HG03442 (cell line): ENCODE results near the gene GPR68.
"Not testable (repeated sequence)": the region's sequence is repeated elsewhere in the genome, so short reads cannot be mapped to it uniquely, and the experiment has no call there.

Source experiments
- ATAC-seq: cut with Tn5 transposase; IDR thresholded peaks from one replicate; pipeline ENCODE4 v1.9.1; 2021; ENCODE audit warnings: mild to moderate bottlenecking, moderate library complexity; ENCODE audit not compliant: unreplicated experiment

The GPR68 gene

DNA sequence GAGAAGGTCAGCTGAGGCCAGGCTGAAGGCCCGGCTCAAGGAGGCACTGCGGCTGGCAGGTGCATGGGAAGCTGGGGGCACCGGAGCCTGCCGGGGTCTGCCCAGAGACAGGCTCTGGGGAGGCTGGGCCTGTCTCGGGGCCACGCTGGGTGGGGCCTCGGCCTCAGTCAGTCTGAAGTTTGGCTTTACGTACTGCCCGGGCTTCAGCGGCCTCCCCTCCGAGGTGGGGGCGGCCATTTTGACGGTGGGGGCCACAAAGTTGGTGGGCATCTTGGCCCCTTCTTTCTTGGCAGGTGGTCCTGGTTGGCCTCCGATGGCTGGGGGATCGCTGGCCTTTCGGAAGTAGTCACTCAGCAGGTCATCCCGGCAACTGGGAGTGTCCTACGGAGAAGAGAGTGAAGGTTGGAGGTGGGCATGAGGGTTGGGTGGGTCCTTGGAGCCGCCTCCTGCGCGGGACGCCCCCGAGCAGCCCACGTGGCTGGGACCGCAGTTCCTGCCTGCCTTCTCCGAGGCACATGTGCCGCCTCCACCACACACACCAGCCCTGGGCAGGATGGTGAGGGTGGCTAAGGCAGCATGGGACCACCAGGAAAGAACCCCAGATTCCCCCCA lies 28.9 kb upstream of the GPR68 start:
- no peak for ATAC-seq

DNA sequence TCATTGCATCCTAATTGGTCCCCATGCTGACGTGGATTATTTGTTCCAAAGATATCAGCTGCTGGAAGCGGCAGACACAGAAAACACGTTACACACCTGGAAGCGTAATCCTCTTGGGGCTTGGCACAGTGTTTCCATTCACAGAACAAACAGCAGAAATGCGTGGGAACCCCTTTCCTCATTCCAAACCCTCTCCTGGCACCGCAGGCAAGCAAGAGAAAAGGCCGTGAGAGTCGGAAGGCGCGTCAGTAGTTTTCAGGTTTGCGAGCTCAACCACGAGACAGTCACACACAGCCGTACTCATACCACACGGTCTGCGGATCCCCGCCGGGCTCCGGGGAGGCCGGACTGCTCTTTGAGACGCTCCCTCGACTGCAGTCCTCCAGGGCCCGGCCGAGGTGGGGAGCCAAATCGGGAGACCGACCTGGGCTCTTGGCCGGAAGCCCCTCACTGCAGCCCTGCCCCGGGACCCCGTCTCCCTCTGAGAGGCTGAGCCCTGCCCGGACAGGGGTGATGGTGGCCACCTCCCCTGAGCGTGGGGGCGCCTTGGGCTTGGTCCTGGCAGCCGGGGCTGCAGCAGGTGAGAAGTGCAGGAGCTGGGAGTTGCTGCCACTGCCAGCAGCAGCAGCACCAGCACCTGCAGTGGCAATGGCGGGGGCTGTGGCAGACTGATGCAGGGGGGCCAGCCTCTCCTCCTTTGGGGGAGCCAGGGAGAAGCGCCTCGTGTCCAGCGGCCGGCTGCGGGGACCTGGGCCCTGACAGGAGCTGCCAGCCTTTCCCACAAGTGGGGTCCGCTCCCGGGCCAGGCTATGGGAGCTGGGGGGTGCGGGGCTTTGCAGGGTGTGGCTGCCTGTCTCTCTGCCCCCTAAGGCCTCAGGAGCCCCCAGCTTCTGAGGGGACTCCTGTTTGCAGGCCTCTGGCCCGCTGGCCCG lies 28.1 kb upstream of the GPR68 start:
- no peak for ATAC-seq

DNA sequence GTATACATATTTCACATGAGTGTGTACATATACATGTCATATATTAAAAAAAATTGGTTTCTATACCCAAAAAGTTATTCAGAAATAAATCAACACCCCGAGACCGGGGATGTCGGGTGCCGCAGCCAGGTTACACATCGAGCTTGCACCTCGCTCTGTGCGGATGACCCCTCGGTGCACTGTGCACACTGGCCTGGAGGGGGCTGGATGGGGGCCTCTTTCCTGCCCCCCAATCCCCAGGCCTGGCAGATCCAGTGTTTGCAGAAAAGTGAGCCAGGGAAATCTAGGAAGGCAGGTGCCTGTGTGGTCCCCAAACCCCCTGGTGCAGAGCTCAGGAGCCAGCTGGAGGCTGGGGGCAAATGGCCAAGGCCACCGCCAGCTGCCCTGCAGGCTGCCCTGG lies 27.1 kb upstream of the GPR68 start:
- ATAC-seq: no peak

DNA sequence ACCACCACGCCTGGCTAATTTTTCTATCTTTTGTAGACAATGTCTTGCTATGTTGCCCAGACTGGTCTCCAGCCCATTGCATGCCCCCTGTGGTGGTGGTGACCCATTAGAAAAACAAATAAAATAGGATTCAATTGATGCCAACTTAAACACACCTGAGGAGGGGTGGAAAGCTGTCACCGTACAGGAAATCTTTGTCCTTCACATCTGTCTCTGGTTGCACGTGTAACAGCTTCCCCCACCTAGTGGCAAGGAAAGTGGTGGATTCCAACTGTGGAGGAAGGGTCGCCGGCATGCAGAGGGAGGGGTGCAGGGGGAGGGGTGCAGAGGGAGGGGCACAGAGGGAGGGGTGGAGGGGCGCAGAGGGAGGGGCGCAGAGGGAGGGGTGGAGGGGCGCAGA lies 26.1 kb upstream of the GPR68 start:
- ATAC-seq: no peak

DNA sequence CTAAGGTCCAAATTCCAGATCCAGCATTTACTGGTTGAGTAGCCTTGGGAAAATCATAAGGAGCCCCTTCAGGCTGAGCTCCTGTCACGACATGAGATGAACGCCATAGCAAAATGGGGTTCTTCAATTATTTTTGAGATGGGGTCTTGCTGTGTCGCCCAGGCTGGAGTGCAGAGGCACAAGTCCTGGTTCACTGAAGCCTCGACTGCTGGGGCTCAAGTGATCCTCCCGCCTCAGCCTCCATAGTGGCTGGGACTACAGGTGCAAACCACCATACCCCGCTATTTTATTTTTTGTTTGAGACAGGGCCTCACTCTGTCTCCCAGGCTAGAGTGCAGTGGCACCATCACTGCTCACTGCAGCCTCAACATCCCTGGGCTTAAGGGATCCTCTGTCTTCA lies 25.7 kb upstream of the GPR68 start:
- ATAC-seq: no peak

DNA sequence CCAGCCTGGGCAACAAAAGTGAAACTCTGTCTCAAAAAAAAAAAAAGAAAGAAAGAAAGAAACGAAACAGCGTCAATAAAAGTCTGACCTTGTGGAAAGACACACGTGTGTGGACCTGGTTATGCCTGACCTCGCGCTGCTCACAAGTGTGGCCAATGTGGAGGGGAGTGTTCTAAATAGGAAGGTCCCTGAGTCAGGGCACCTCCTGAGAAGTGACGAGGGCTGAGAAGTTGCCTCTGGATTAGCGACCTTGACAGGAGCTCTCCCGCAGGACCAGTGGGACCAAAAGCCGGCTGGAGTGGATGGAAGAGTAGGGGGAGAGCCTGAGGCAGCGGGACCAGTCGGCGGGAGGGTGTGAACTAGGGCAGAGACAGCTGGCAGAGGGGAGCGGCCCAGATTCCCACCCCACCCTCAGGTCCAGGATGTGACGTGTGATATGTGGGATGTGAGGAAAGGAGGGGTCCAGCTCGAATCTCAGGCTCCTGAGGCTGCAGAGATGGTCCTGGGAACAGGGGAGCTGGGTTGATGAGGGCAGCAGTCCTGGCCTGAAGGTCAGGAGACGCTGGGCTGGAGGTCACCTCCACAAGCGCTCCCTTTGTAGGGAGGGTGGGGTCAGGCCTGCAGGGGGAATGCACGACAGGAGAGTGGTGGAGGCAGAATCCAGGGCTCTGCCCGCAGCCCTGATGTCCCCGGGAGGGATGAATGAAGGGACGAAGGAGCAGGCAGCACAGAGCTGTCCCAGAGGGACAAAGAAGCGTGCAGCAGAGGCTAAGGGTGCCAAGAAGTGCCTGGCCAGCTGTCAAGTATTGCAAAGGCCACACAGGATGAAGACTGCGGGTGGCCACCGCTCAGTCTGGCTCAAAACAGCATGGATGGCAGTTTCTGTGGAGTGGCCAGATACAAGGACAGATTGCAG lies 24.8 kb upstream of the GPR68 start:
- no peak for ATAC-seq

DNA sequence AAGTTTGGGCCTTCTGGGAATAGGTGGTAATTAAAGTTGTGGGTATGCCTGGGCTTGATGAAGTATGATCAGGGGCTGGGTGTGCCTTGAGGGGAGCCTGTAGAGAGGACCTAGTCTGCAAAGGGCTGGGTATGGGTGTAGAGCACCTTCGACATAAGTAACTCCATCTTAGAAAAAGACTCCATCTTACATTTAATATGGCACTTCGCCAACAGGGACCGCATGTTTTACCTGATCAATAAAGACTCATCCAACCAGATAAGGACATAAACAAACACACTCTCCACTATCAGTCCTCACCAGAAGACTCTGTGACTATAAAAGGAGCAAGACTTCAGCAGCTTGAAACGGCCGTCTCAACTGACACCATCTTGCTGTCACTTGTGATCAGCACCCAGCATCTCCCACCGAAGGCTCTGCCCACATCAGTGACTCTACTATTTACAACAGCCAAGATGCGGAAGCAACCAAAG lies 23.5 kb upstream of the GPR68 start:
- no peak for ATAC-seq

DNA sequence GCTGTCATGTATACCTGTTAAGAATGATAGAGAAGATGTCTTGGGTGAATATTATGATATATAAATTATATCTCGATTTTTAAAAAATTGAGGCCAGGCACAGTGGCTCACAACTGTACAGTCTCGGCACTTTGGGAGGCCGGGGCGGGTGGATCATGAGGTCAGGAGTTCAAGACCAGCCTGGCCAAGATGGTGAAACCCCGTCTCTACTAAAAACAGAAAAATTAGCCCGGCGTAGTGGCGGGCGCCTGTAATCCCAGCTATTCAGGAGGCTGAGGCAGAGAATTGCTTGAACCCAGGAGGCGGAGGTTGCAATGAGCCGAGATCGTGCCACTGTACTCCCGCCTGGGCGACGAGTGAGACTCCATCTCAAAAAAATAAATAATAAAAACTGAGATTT lies 21.8 kb upstream of the GPR68 start:
- not testable (repeated sequence) for ATAC-seq

DNA sequence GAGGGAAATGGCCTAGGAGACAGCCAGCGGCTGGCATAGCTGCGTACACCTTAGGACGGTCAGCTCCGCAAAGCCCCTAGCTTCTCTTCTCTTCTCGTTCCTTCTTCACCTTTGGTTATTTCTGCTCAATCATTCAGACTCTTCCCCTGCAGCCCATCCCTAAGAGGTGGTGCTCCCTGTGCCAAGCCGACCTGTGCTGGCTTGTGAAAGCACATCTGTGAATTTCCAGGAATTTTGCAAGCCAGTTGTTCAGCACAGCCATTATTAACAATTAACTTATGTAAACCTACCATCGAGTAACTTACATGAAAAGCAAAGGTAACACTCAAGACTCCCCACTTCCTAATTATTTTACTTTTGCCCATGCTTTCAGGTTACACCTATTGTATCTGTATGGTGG lies 20.9 kb upstream of the GPR68 start:
- ATAC-seq: no peak

DNA sequence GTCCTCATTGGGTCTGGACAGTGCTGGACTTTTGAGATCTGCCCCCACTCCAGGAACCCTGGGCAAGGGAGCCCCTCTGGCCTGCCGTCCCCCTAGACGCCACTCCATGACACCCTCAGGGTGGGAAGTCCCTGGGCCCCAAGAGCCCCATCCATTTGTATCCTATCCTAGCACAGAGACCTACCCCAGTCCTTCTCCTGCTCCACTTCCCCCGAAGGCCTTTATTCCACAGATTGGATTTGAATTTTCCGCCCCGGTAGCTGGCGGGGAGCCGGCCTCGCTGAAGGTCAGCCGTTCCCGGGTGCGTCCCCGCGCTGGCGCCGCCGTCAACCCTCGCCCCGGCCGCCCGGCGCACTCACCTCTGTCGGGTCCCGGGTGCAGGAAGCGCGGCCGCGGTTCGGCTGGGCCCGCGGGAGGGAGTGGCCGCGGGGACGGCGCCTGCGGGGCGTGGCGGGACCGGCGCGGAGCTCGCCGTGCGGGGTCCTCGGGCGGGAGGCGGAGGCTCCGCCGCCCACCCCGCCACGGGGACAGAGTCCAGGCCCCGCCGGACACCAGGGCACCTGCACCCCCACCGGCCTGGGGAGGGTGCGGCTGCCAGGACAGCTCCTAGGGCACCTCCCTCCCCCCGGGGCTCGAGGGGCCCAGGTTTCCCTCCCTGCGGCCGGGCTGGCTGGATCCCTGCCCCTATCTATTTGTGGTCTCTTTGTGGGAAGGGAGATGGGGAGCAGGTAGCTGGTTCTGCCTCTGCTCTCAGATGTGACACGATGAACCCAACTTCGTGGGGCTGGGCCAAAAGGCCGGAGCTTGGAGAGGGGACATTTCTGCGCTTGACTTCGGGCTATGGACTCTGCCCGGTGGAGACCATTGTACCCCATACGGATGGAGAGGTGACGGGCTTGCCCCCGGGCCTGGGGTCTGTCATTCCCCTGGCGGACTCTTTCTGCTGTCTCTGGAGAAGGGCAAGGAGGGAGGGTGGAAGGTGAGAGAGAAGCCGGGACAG lies 19.9 kb upstream of the GPR68 start:
- ATAC-seq: no peak

DNA sequence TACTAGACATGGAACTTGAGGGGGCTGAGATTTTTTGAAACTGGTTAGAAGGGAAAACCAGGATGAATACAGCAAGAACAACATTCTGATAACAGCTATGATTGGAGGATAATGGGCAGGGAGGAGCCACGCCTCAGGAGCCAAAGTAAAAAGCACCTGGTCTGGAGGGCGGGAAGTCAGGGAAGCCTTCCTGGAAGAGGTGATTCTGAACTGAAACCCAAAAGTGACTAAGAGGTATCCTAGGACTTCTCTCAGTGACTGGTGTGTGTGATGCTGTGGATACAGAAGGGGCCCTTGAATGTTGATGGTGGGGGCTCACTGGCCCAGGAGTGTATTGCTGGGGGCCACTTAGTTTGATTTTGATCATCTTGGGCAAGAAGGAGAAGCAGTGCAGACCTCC lies 18.8 kb upstream of the GPR68 start:
- no peak for ATAC-seq

DNA sequence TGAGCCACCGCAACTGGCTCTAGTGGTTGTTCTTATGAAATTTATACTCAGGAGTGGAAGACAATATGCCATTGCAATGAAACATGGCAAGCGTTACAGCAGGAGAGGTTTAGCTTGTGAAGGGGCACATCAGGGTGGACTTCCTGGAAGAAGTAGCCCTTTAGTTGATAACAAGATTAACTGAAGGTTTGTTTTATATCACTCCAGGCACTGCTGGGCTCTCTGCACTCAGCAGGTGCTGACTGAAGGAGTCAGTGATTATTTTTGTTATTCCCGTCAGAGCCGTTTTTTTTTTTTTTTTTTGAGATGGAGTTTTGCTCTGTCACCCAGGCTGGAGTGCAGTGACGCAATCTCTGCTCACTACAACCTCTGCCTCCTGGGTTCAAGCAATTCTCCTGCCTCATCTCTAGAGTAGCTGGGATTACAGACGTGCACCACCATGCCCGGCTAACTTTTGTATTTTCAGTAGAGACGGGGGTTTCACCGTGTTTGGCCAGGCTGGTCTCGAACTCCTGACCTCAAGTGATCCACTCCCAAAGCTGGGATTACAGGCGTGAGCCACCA lies 17.6 kb upstream of the GPR68 start:
- no peak for ATAC-seq

DNA sequence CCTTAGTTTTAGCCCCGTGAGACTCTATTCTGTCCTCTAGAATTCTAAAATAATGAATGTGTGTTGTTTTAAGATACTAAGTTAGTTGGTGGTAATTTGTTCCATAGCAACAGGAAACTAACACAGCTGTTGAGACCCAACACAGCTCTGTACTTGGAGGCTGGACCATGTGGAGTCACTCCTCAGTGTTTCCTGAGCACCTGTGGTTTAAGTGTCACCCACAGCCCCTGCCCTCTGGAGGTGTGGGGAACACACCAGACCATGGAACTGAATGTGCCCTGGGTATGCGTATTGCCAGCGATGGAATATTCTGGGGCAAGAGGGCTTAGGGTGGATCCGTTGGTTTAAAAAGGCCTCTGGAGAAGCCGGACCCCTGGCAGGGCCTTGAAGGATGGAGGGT lies 16.6 kb upstream of the GPR68 start:
- no peak for ATAC-seq

DNA sequence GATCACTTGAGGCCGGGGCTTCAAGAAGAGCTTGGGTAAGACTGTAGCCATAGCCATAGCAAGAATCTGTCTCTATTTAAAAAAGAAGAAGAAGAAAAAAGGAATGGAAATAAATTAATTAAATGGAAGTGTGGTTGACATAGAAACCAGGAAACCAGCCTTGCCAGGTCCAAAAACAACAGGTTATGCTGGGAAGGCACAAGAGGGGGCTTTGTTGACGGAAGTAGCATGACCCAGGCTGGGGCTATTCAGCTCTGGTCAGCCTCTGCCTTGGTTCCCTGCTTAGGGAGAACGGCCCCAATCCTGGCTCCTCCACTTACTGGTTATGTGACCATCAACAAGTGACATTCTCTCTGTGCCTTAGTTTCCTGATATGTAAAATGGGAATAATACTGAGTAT lies 14.4 kb upstream of the GPR68 start:
- no peak for ATAC-seq

DNA sequence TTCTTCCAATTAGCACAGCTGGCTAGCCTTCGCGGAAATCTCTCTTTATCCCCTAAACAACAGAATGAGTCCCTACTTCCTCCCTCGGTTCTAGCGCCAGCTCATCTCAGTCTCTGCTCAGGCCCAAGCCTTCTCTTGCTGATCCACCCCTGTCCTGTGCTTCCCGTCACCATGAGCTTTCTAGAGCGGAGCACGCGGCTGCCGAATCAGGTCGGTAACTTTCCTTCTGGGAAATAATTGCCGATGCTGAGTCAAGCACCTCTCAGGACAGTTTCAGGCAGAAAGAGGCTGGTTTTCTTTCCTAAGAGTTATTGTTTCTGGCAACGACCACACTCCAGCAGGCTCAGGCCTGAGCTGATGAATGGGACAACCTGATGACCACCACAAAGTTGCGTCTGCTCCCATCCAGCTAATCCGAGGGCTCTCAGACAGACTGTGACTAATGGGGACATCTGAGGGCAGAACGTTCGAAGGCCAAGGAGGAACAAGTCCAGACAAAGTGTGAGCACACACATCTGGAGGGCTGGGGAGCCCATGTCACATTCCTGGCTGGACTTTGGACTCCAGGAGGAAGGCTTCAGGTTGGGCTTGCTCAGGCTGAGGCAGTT lies 13.6 kb upstream of the GPR68 start:
- ATAC-seq: no peak

DNA sequence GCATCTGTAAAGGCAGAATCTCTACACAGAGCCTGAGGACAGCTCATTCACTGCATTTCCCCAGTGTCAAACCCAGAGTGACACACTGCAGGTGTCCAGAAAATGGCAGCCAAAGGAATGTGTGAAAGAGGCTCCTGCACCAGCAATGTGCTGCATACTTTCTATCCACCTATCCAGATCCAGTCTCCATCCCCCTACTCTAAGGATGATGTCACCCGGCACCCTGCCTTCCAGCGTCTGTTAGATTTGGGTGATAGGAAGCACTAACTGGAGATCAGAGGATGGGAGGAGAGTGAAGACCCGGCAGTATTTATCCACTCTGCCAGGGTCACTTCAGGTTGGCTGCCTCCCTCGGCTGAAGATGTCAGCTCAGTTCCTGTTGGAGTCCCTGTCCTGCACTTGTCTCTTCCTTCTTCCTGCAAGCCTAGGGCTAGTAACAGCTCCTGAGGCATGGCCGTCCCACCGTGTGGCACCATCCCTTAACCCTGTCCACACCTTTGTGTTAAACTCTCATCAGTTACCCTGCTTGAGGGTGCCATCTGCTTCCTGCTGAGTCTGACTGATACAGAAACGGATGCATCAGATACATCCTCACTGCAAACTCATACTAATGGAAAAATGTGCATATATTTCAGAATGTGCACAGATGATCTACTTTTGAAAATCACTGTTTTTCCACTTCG lies 13.0 kb upstream of the GPR68 start:
- no peak for ATAC-seq

DNA sequence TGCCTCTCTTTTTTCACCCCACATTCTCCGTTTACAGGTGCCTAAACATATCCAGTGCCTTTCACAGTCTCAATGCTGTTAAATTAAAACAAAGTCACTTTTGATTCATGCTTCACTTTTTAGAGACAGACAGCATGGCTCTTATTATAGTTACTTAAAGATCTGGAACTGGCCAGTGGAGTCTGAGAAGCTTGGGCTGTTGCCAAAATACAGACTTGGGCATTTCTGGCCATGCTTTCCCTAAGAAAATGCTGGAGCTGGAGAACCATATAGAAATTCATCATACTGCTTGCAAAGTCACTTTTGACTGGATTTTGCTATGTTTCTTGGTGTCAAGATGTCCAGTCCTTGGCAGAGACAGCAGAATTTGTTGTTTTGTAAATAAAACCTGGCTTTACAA lies 12.2 kb upstream of the GPR68 start:
- no peak for ATAC-seq

DNA sequence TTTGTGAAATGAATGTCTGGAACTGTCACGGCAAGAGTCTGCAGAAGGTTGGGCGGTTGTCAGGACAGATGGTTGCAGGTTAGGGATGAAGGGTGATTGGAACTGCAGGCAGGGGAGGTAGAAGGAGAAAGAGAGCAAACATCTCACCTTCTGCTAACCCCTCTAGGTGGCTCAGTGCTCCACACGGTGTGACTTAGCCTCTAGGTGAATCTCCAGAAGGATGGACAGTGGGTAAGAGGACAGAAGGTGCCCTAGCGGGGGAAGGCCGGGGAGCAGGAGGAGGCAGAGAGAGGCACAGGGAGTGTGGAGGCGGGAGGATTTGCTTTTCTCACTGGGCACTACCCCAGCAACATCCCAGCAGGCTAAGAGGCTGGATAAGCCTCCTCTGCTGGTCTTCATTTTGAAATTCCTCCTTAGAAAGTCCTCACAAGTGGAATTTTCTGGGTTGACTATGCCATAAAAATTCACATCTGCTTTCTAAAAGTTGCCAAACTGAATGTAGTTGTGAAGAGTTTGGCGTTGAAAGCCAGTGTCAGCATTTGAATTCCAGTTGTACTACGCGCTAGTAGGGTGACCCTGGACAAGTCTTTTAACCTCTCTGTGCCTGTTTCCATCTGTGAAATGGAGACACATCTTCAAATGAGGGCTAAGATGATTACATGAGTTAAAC lies 10.7 kb upstream of the GPR68 start:
- no peak for ATAC-seq
